Osteoblast (primary cell): ENCODE results near the gene SLMAP. TPM values are rescaled to one million over a fixed set of nuclear protein-coding genes. Genes with fewer than 3 reads are reported as not detected.

Source experiments
- DNase-seq: peaks from one replicate; pipeline ENCODE4 v3.0.0; 2011; ENCODE audit warnings: low spot score, mixed read lengths; ENCODE audit not compliant: insufficient read length; ENCODE audit errors: missing footprints
- H2AFZ ChIP-seq: 2 replicates; pipeline ENCODE4 v1.6.0; 2011; ENCODE audit warnings: mild to moderate bottlenecking, low read length
- H3K27ac ChIP-seq: 2 replicates; pipeline ENCODE4 v1.5.1; 2011; ENCODE audit warnings: mild to moderate bottlenecking, low read depth, low read length, moderate library complexity
- H3K27me3 ChIP-seq: 2 replicates; pipeline ENCODE4 v1.6.0; 2012; ENCODE audit warnings: mild to moderate bottlenecking, control low read depth, inconsistent platforms, low read length, moderate library complexity; ENCODE audit not compliant: insufficient read depth
- H3K36me3 ChIP-seq: 2 replicates; pipeline ENCODE4 v1.5.1; 2011; ENCODE audit warnings: mild to moderate bottlenecking, low read length, control low read depth, moderate library complexity; ENCODE audit not compliant: insufficient read depth
- H3K4me1 ChIP-seq: 2 replicates; pipeline ENCODE4 v1.5.1; 2011; ENCODE audit warnings: mild to moderate bottlenecking, low read length, control low read depth, moderate library complexity; ENCODE audit not compliant: insufficient read depth
- H3K4me2 ChIP-seq: 2 replicates; pipeline ENCODE4 v1.6.0; 2011; ENCODE audit warnings: mild to moderate bottlenecking, low read length; ENCODE audit not compliant: insufficient read depth
- H3K4me3 ChIP-seq: fragments of 200-600 bp; sonication (generic); 3 replicates; pipeline ENCODE4 v1.5.1; 2012; ENCODE audit warnings: mild to moderate bottlenecking, low read length, inconsistent platforms; ENCODE audit not compliant: insufficient read depth
- H3K79me2 ChIP-seq: 2 replicates; pipeline ENCODE4 v1.6.0; 2012; ENCODE audit warnings: mild to moderate bottlenecking, low read length, control low read depth, inconsistent platforms; ENCODE audit not compliant: insufficient read depth
- H3K9me3 ChIP-seq: 2 replicates; pipeline ENCODE4 v1.5.1; 2011; ENCODE audit warnings: low read depth, low read length, control low read depth
- H4K20me1 ChIP-seq: 2 replicates; pipeline ENCODE4 v1.6.0; 2012; ENCODE audit warnings: mild to moderate bottlenecking, low read length, control low read depth; ENCODE audit not compliant: insufficient read depth
- total RNA-seq: library from RNA; depleted of rRNA; stranded (reverse); fragments of >200 nt; gene quantifications from 2 replicates; pipeline ENCODE4 v1.2.3, GENCODE V29; 2012
- TF ChIP-seq, protein P1 (sequence below): IDR thresholded peaks from 2 replicates; pipeline ENCODE4 v1.5.1; 2011; ENCODE audit warnings: mild to moderate bottlenecking, low read depth, low read length, moderate library complexity; ENCODE audit errors: extremely low read depth

Gene SLMAP
- total RNA-seq, 1 donor: 50.7 TPM

DNA sequence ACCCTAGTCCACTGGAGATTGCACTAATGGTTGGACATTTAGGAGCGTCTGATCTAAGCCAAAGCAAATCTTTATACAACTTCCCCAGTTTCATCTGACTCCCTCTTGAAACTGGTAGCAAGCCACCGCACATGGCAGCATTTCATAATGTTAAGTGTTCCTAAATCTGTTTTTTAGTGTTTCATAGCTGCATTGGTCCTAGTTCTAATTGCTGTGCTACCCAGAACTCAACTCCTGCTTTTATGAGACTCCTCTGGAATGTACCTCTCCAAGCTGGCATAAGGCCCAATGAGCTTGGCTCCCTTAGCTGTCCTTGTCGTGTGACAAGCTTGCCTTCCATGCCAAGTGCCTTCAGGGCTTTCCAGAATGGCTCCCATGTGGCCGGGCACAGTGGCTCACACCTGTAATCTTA lies 186.8 kb downstream of the SLMAP start:
- no peak for DNase-seq
- H3K79me2 ChIP-seq: no peaks in the 10 kb centered on the region

DNA sequence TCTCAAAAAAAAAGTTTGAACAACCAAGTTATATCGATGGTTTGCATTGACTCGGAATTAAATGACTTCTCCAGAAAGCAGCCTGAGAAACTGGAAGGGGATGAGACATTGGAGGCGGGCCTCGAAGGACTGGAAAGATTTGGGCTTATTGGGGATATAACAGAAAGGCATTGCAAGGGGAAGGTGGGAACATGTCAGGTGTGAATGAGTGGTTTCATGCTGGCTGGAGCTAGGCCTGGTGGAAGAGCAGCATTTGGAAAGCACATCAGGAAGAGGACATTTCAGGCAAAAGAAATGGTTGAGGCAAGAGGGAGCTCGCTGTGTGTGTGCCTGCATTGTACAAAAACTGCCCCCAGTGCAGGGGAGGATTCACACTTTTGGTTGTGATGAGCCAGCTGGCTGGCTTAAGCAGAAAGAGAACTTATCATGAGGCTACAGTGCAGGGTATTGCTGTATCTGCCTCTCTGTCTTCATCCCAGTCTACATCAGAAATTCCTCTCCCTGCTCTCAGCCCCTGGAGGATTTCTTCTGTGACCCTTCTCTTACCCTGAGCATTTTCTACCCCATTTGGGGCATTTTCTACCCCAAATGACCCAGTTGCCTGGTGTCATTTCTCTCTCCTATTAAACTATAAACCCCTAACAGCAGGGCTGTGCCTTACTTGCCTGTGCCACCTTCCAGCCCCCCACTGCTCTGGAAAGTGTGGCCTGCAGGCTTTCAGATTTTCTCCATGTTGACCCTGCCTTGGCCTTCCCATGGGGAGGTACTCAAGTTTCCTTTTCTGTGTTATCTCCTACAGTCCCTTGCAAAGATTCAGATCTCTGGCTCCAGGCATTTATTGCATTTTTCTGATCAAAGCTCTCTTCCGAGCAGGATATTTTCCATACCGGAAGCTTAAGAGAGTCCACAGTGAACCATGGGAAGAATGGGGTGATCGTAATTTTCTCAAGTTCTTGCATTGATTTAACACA lies 187.7 kb downstream of the SLMAP start:
- H3K27ac ChIP-seq: no peak overlapping the region
- H3K9me3 ChIP-seq: no peaks in the 10 kb centered on the region
- H3K4me1 ChIP-seq: no peaks in the 10 kb centered on the region
- no peak overlapping the region for H3K4me2 ChIP-seq
- H3K79me2 ChIP-seq: no peaks in the 10 kb centered on the region
- H3K4me3 ChIP-seq: no peak overlapping the region
- TF ChIP-seq, protein P1, sequence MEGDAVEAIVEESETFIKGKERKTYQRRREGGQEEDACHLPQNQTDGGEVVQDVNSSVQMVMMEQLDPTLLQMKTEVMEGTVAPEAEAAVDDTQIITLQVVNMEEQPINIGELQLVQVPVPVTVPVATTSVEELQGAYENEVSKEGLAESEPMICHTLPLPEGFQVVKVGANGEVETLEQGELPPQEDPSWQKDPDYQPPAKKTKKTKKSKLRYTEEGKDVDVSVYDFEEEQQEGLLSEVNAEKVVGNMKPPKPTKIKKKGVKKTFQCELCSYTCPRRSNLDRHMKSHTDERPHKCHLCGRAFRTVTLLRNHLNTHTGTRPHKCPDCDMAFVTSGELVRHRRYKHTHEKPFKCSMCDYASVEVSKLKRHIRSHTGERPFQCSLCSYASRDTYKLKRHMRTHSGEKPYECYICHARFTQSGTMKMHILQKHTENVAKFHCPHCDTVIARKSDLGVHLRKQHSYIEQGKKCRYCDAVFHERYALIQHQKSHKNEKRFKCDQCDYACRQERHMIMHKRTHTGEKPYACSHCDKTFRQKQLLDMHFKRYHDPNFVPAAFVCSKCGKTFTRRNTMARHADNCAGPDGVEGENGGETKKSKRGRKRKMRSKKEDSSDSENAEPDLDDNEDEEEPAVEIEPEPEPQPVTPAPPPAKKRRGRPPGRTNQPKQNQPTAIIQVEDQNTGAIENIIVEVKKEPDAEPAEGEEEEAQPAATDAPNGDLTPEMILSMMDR: no peak
- no peaks in the 10 kb centered on the region for H3K36me3 ChIP-seq
- no peak for DNase-seq
- no peaks in the 10 kb centered on the region for H3K27me3 ChIP-seq
- no peak overlapping the region for H2AFZ ChIP-seq
- no peaks in the 10 kb centered on the region for H4K20me1 ChIP-seq

More for the DNA sequence above, 186.8 kb downstream of the SLMAP start:
- Histone ChIP-seq H3K4me1 (no peaks in the 10 kb centered on the region), H3K27me3 (no peaks in the 10 kb centered on the region), H3K4me2 (no peak overlapping the region), H3K9me3 (no peaks in the 10 kb centered on the region), H3K36me3 (no peaks in the 10 kb centered on the region), H4K20me1 (no peaks in the 10 kb centered on the region), H3K27ac (no peak overlapping the region), H3K4me3 (no peak overlapping the region), H2AFZ (no peak overlapping the region)
- TF ChIP-seq, protein P1: no peak

DNA sequence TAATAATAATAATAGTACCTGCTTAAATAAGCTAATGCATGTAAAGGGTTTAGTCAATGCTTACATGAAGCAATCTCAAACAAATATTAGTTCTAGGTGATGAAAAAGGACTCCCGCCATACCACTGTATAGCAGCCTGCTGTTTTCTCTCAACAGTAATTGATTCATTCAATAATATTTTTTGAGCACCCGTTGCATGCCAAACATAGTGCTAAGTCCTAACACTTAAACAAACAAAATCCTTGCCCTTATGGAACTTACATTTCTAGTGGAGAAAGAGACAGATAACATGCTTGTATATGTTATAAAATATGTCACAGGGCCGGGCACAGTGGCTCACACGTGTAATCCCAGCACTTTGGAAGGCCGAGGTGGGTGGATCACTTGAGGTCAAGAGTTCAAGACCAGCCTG lies 190.9 kb downstream of the SLMAP start:
- Histone ChIP-seq H3K4me3 (no peak overlapping the region), H3K9me3 (no peaks in the 10 kb centered on the region), H3K4me1 (peaks cover 23% of the 10 kb centered on the region), H3K27ac (no peak overlapping the region), H3K36me3 (no peaks in the 10 kb centered on the region), H4K20me1 (no peaks in the 10 kb centered on the region), H3K27me3 (no peaks in the 10 kb centered on the region), H3K79me2 (no peaks in the 10 kb centered on the region), H2AFZ (no peak overlapping the region), H3K4me2 (no peak overlapping the region)
- DNase-seq: no peak
- TF ChIP-seq, protein P1: no peak

DNA sequence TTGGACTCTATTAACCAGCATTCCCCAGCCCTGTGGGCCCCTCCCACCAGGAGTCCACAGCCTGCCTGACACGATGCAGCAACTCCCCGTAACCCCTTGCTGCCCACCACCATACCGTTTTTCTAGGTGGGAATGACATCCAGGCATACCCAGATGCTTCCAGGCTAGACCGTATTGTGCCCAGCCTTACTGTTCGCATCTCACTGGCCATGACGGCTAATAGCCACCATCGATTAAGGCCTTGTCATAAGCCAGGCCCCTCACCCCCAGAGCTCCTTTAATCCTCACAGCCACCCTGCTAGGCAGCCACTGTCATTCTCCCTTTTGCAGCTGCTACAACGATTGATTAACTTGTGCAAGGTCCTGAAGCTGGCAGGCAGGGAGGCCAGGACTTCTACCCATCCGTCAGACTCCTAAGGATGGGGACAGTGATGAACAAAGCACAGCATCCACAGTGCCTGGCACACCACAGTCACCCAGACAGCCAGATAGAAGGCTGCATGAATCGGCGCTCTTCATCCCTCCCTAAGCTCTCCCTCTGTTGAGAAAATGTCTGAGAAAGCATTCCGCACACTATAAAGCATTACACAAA lies 192.1 kb downstream of the SLMAP start:
- H2AFZ ChIP-seq: no peak overlapping the region
- no peak overlapping the region for H3K4me3 ChIP-seq
- H3K27ac ChIP-seq: no peak overlapping the region
- H4K20me1 ChIP-seq: no peaks in the 10 kb centered on the region
- H3K4me1 ChIP-seq: peaks cover 31% of the 10 kb centered on the region
- H3K9me3 ChIP-seq: no peaks in the 10 kb centered on the region
- TF ChIP-seq, protein P1: no peak
- DNase-seq: no peak
- no peaks in the 10 kb centered on the region for H3K79me2 ChIP-seq
- no peaks in the 10 kb centered on the region for H3K27me3 ChIP-seq
- H3K4me2 ChIP-seq: no peak overlapping the region
- H3K36me3 ChIP-seq: no peaks in the 10 kb centered on the region
